Heart left ventricle (tissue), 13 donors: Measurements from ENCODE around the gene HYCC2.

Experiments used
- POLR2A ChIP-seq, 2 donors: fragments of 450-650 bp; IDR thresholded peaks; one replicate each; pipeline ENCODE4 v1.6.1; 2017; ENCODE audit warnings: antibody characterized with exemption in 2 of 2, mild to moderate bottlenecking in 2 of 2, moderate library complexity in 2 of 2
- TF ChIP-seq, protein P1 (sequence below), 12 donors: fragments of 200-600 bp; sonication (generic) in 4 of 12; IDR thresholded peaks; one replicate each; pipeline versions ENCODE4 v1.5.0 to v1.8.0; 2018 to 2022; ENCODE audit warnings: antibody characterized with exemption in 12 of 12, mild to moderate bottlenecking in 5 of 12
- donor health status: ischemic (EF 13 %, LVEDD 7.1; RV severe dilation, severe dysfunction).
- donor health status: DM: no; HTN: yes; CAD: no.
- donor health status: DM: no; HTN: no; CAD: no.
- donor health status: ischemic (EF 25% LVEDD 6.9; RV normal size, moderate dysfunction).
- donor health status: ischemic (EF 25% LVEDD 5.7; RV mildly dilated, moderate dysfunction).
- donor health status: ischemic (EF 35%, LVEDD 5.7; RV mildly dilated, moderate dysfunction).
- donor health status: nonischemic (EF 11% LVEDD 7.7; RV severe dilation, severe dysfunction).
- donor health status: DM: yes; HTN: yes; CAD: no.
- donor health status: PGD.
- donor health status: ischemic (EF 29% LVEDD 5.4; RV normal size, mild dysfunction).
- donor health status: nonischemic (EF 23%, LVEDD 6.1; RV moderate dilation, normal function).

DNA sequence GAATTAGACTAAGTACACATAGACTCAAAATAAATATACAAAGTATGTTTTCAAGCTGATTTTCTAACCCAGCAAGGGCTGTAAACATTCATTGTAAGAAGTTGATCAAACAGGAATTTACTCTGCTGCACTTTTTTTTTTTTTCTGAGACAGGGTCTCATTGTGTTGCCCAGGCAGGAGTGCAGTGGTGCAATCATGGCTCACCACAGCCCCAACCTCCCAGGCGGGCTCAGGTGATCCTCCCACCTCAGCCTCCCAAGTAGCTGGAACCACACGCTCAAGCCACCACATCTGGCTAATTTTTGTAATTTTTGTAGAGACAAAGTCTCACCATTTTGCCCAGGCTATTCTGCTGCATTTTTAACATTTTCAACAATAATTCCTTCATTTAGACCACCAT, 36.2 kb upstream of the HYCC2 start:
- TF ChIP-seq POLR2A (IDR thresholded peaks at IDR 0.05) = no peak
- TF ChIP-seq, protein P1, sequence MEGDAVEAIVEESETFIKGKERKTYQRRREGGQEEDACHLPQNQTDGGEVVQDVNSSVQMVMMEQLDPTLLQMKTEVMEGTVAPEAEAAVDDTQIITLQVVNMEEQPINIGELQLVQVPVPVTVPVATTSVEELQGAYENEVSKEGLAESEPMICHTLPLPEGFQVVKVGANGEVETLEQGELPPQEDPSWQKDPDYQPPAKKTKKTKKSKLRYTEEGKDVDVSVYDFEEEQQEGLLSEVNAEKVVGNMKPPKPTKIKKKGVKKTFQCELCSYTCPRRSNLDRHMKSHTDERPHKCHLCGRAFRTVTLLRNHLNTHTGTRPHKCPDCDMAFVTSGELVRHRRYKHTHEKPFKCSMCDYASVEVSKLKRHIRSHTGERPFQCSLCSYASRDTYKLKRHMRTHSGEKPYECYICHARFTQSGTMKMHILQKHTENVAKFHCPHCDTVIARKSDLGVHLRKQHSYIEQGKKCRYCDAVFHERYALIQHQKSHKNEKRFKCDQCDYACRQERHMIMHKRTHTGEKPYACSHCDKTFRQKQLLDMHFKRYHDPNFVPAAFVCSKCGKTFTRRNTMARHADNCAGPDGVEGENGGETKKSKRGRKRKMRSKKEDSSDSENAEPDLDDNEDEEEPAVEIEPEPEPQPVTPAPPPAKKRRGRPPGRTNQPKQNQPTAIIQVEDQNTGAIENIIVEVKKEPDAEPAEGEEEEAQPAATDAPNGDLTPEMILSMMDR (IDR thresholded peaks at IDR 0.05) = no peak
